SU-DHL-6 (cell line): Measurements from ENCODE around the gene DUSP22.

Source experiments
- H2AFZ ChIP-seq: fragments of 200-600 bp; sonication (generic); 2 replicates; pipeline ENCODE4 v1.6.1; 2014; ENCODE audit warnings: low read depth, mild to moderate bottlenecking, moderate library complexity, mixed read lengths, antibody characterized with exemption, low read length; ENCODE audit not compliant: severe bottlenecking
- H3F3A ChIP-seq: fragments of 200-600 bp; shearing (Covaris generic); 2 replicates; pipeline ENCODE4 v1.6.0; 2016; ENCODE audit warnings: antibody characterized with exemption, mild to moderate bottlenecking; ENCODE audit not compliant: insufficient read depth
- H3K27ac ChIP-seq: fragments of 200-600 bp; sonication (generic); 2 replicates; pipeline ENCODE4 v1.5.1; 2016; ENCODE audit warnings: low read depth, mild to moderate bottlenecking, low read length, moderate library complexity, mixed read lengths
- H3K27me3 ChIP-seq: fragments of 200-600 bp; sonication (generic), shearing (Covaris generic); 2 replicates; pipeline ENCODE4 v1.6.0; 2014; ENCODE audit warnings: mild to moderate bottlenecking, low read length
- H3K36me3 ChIP-seq: fragments of 200-600 bp; sonication (generic); 2 replicates; pipeline ENCODE4 v1.6.1; 2014; ENCODE audit warnings: mild to moderate bottlenecking, low read length, mixed read lengths
- H3K4me2 ChIP-seq: fragments of 300-600, 200-600 bp; shearing (Covaris generic), sonication (generic); 2 replicates; pipeline ENCODE4 v1.6.0; 2014; ENCODE audit warnings: low read length, low read depth, mild to moderate bottlenecking; ENCODE audit not compliant: poor library complexity, severe bottlenecking
- H3K4me3 ChIP-seq: fragments of 200-600 bp; sonication (generic); 2 replicates; pipeline ENCODE4 v1.5.1; 2014; ENCODE audit warnings: antibody characterized with exemption, low read length, mild to moderate bottlenecking, mixed read lengths; ENCODE audit not compliant: insufficient read depth, poor library complexity, severe bottlenecking
- H3K79me2 ChIP-seq: fragments of 200-600 bp; sonication (generic); 2 replicates; pipeline ENCODE4 v1.6.1; 2014; ENCODE audit warnings: mild to moderate bottlenecking, low read length, moderate library complexity; ENCODE audit not compliant: insufficient read depth
- H3K9ac ChIP-seq: fragments of 200-600 bp; sonication (generic); 2 replicates; pipeline ENCODE4 v1.7.0; 2014; ENCODE audit warnings: mild to moderate bottlenecking, low read length
- H3K9me2 ChIP-seq: fragments of 200-600 bp; sonication (generic); replicated peaks from 2 replicates; pipeline ENCODE4 v1.6.1; 2014; ENCODE audit warnings: low read length; ENCODE audit not compliant: insufficient read depth
- H3K9me3 ChIP-seq: fragments of 200-600 bp; sonication (generic); 2 replicates; pipeline ENCODE4 v1.6.1; 2014; ENCODE audit warnings: low read length, mixed read lengths; ENCODE audit not compliant: insufficient read depth
- H4K20me1 ChIP-seq: fragments of 200-600 bp; sonication (generic); 2 replicates; pipeline ENCODE4 v1.6.1; 2014; ENCODE audit warnings: low read depth, mild to moderate bottlenecking, antibody characterized with exemption, low read length, moderate library complexity, mixed read lengths
- CTCF ChIP-seq: fragments of 200-600 bp; sonication (generic); IDR thresholded peaks from one replicate; pipeline ENCODE4 v1.5.1; 2017; ENCODE audit warnings: antibody characterized with exemption, mild to moderate bottlenecking, low read length, moderate library complexity; ENCODE audit not compliant: insufficient read depth, poor library complexity, severe bottlenecking
- EZH2phosphoT487 ChIP-seq: fragments of 200-600 bp; sonication (generic), shearing (Covaris generic); conservative IDR thresholded peaks from 2 replicates; pipeline ENCODE4 v1.6.1; 2018; ENCODE audit warnings: mild to moderate bottlenecking, antibody characterized with exemption, low read length, moderate library complexity, mixed read lengths

DUSP22 gene

GRCh38 chr6:279341-280029 is 12.8 kb upstream of the DUSP22 start:
- Histone ChIP-seq H3K27ac (no peak overlapping the region), H3K79me2 (no peaks in the 10 kb centered on the region), H4K20me1 (no peaks in the 10 kb centered on the region), H3K4me2 (no peak overlapping the region), H2AFZ (no peak overlapping the region), H3K36me3 (no peaks in the 10 kb centered on the region), H3K9me2 (no peaks in the 10 kb centered on the region), H3F3A (no peaks in the 10 kb centered on the region), H3K4me3 (no peak overlapping the region), H3K9me3 (no peaks in the 10 kb centered on the region), H3K27me3 (no peaks in the 10 kb centered on the region), H3K9ac (no peak overlapping the region)
- TF ChIP-seq CTCF (no peak), EZH2phosphoT487 (no peak)

- H3K27me3 ChIP-seq, result no peaks in the 10 kb centered on the region
- no peaks in the 10 kb centered on the region for H4K20me1 ChIP-seq
- TF ChIP-seq EZH2phosphoT487 (no peak), CTCF (no peak)
- no peak overlapping the region for H3K4me3 ChIP-seq
- no peak overlapping the region for H3K4me2 ChIP-seq
- no peaks in the 10 kb centered on the region for H3K9me3 ChIP-seq
- H3K9me2 ChIP-seq, result no peaks in the 10 kb centered on the region
- no peaks in the 10 kb centered on the region for H3K79me2 ChIP-seq
- H3K9ac ChIP-seq, result no peak overlapping the region
- no peak overlapping the region for H3K27ac ChIP-seq
- H3K36me3 ChIP-seq, result no peaks in the 10 kb centered on the region
- H2AFZ ChIP-seq, result no peak overlapping the region
- no peaks in the 10 kb centered on the region for H3F3A ChIP-seq
These were observed 11.4 kb upstream of the DUSP22 start for GRCh38 chr6:280775-281468.

GRCh38 chr6:281469-282103 is 10.7 kb upstream of the DUSP22 start:
- Histone ChIP-seq H3K79me2 (no peaks in the 10 kb centered on the region), H3K9me3 (no peaks in the 10 kb centered on the region), H3K27me3 (no peaks in the 10 kb centered on the region), H4K20me1 (no peaks in the 10 kb centered on the region), H3K9ac (no peak overlapping the region), H3K9me2 (no peaks in the 10 kb centered on the region), H3K4me3 (no peak overlapping the region), H3K27ac (no peak overlapping the region), H2AFZ (no peak overlapping the region), H3F3A (no peaks in the 10 kb centered on the region), H3K36me3 (no peaks in the 10 kb centered on the region), H3K4me2 (no peak overlapping the region)
- TF ChIP-seq EZH2phosphoT487, result no peak
- no peak for TF ChIP-seq CTCF
